ENCODE results near the gene BAHCC1. TPM values are rescaled to one million over a fixed set of nuclear protein-coding genes. Genes with fewer than 3 reads are reported as not detected.

BAHCC1 gene
- total and polyA plus RNA-seq, 9 of the 15 experiments (the other 6 are each of a cell fraction or from before 2014, with no cell fraction given) = 0.14 to 26.9 (median 5.0) TPM

DNA sequence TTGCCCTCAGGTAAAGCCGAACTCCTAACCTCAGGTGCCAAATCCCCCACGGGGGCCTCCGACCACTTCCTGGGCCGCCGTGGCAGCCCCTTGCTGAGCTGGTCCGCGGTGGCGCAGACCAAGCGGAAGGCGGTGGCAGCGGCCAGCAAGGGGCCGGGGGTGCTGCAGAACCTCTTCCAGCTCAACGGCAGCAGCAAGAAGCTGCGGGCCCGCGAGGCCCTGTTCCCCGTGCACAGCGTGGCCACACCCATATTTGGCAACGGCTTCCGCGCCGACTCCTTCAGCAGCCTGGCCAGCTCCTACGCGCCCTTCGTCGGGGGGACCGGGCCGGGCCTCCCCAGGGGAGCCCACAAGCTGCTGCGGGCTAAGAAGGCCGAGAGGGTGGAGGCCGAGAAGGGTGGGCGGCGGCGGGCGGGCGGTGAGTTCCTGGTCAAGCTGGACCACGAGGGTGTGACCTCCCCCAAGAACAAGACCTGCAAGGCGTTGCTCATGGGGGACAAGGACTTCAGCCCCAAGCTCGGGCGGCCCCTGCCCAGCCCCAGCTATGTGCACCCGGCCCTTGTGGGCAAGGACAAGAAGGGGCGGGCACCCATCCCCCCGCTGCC, 65.7 kb downstream of the BAHCC1 start (continued):
- TF ChIP-seq RBM14 (IDR thresholded peaks at IDR 0.05; ENCODE audit: borderline replicate concordance, insufficient read depth, low read depth, low read length) (0 out of 2 replicates have a peak, but pooled peaks have one; percentile 31), GTF2A2 (tag; IDR thresholded peaks at IDR 0.05) (no peak), BHLHE40 (IDR thresholded peaks at IDR 0.05; ENCODE audit: low read length) (peak; percentile 27; the same call in 1 of the 2 replicates), ZNF311 (CRISPR knock-in tag; IDR thresholded peaks at IDR 0.05) (no peak), POLR2G (IDR thresholded peaks at IDR 0.05; ENCODE audit: low read depth, low read length) (peak; percentile 54), ZFP36 (IDR thresholded peaks at IDR 0.05; ENCODE audit: low read depth, low read length, partially characterized antibody) (peak; percentile 73), CEBPB (tag; IDR thresholded peaks at IDR 0.05) (peak; percentile 33; the same call in 1 of the 2 replicates), SIRT6 (IDR thresholded peaks at IDR 0.05; ENCODE audit: low read depth, low read length) (no peak), SRF (CRISPR knock-in tag; IDR thresholded peaks at IDR 0.05) (peak; percentile 86 to 99)
- TF ChIP-seq, protein P1, sequence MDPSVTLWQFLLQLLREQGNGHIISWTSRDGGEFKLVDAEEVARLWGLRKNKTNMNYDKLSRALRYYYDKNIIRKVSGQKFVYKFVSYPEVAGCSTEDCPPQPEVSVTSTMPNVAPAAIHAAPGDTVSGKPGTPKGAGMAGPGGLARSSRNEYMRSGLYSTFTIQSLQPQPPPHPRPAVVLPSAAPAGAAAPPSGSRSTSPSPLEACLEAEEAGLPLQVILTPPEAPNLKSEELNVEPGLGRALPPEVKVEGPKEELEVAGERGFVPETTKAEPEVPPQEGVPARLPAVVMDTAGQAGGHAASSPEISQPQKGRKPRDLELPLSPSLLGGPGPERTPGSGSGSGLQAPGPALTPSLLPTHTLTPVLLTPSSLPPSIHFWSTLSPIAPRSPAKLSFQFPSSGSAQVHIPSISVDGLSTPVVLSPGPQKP (CRISPR knock-in tag; IDR thresholded peaks at IDR 0.05) = peak; percentile 97
- TF ChIP-seq, protein P2, sequence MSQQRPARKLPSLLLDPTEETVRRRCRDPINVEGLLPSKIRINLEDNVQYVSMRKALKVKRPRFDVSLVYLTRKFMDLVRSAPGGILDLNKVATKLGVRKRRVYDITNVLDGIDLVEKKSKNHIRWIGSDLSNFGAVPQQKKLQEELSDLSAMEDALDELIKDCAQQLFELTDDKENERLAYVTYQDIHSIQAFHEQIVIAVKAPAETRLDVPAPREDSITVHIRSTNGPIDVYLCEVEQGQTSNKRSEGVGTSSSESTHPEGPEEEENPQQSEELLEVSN (IDR thresholded peaks at IDR 0.05; ENCODE audit: borderline replicate concordance in 1 of 2, extremely low read depth in 1 of 2, insufficient read depth in 1 of 2, insufficient read length in 1 of 2, low read depth in 1 of 2, low read length in 1 of 2, poor library complexity in 1 of 2, severe bottlenecking in 1 of 2) = peak; percentile 19 to 59
- TF ChIP-seq, protein P3, sequence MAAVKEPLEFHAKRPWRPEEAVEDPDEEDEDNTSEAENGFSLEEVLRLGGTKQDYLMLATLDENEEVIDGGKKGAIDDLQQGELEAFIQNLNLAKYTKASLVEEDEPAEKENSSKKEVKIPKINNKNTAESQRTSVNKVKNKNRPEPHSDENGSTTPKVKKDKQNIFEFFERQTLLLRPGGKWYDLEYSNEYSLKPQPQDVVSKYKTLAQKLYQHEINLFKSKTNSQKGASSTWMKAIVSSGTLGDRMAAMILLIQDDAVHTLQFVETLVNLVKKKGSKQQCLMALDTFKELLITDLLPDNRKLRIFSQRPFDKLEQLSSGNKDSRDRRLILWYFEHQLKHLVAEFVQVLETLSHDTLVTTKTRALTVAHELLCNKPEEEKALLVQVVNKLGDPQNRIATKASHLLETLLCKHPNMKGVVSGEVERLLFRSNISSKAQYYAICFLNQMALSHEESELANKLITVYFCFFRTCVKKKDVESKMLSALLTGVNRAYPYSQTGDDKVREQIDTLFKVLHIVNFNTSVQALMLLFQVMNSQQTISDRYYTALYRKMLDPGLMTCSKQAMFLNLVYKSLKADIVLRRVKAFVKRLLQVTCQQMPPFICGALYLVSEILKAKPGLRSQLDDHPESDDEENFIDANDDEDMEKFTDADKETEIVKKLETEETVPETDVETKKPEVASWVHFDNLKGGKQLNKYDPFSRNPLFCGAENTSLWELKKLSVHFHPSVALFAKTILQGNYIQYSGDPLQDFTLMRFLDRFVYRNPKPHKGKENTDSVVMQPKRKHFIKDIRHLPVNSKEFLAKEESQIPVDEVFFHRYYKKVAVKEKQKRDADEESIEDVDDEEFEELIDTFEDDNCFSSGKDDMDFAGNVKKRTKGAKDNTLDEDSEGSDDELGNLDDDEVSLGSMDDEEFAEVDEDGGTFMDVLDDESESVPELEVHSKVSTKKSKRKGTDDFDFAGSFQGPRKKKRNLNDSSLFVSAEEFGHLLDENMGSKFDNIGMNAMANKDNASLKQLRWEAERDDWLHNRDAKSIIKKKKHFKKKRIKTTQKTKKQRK (IDR thresholded peaks at IDR 0.05; ENCODE audit: borderline replicate concordance, low read depth, low read length) = no peak
- TF ChIP-seq, protein P4, sequence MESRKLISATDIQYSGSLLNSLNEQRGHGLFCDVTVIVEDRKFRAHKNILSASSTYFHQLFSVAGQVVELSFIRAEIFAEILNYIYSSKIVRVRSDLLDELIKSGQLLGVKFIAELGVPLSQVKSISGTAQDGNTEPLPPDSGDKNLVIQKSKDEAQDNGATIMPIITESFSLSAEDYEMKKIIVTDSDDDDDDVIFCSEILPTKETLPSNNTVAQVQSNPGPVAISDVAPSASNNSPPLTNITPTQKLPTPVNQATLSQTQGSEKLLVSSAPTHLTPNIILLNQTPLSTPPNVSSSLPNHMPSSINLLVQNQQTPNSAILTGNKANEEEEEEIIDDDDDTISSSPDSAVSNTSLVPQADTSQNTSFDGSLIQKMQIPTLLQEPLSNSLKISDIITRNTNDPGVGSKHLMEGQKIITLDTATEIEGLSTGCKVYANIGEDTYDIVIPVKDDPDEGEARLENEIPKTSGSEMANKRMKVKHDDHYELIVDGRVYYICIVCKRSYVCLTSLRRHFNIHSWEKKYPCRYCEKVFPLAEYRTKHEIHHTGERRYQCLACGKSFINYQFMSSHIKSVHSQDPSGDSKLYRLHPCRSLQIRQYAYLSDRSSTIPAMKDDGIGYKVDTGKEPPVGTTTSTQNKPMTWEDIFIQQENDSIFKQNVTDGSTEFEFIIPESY (CRISPR knock-in tag; IDR thresholded peaks at IDR 0.05) = peak; percentile 42; the same call in 1 of the 2 replicates
